ENCODE measurements around the gene C2CD2L. TPM values are rescaled to one million over a fixed set of nuclear protein-coding genes. Genes with fewer than 3 reads are reported as not detected.
"Not testable (repeated sequence)": the region's sequence is repeated elsewhere in the genome, so short reads cannot be mapped to it uniquely, and the experiment has no call there.

The C2CD2L gene
- polyA plus RNA-seq, 3 donors from 2014 or later, result 1.0 to 7.7 (median 2.6) TPM

DNA sequence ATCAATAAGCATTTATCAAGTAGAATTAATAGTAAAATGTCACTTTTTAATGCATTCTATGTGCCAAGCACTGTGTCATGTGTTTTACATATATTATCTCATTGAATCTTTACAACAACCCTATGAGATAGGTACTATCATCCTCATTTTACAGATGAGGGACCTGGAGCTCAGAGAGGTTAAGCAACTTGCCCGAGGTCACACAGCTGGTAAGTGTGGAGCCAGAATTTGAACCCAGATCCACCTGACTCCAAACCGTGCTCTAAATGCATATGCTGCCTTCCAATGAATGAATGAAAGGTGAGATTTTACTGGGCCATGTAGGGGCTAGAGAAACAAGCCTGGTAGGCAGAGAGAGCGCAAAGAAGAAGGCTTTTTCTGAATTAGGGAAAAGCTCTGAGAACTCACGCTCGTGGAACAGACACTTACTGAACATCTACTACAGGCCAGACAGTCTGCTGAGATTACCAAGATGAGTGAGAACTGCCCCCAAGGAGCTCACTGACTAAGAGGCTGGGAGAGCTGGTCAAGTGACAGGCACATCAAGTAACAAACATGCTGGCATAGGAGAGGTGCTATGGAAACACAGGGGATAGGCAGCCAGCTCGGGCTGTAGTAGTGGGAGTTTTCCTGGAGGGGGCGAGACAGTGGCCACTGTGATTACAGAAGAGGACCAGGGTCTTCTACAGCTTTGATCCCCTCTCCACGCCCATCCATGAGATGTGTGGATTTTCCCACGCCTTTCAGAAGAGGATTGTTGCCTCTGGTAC lies 46.1 kb downstream of the C2CD2L start:
- Mint-ChIP-seq H3K36me3 (no peaks in the 10 kb centered on the region), H3K9me3 (no peaks in the 10 kb centered on the region), H3K27ac (no peak overlapping the region), H3K4me3 (no peak overlapping the region), H3K27me3 (ENCODE audit: low read depth in 3 of 3) (peaks cover 9 to 24% (median 19%) of the 10 kb centered on the region in 3 donors), H3K4me1 (peaks cover 6 to 8% of the 10 kb centered on the region in 2 donors)
- no peak for DNase-seq

DNA sequence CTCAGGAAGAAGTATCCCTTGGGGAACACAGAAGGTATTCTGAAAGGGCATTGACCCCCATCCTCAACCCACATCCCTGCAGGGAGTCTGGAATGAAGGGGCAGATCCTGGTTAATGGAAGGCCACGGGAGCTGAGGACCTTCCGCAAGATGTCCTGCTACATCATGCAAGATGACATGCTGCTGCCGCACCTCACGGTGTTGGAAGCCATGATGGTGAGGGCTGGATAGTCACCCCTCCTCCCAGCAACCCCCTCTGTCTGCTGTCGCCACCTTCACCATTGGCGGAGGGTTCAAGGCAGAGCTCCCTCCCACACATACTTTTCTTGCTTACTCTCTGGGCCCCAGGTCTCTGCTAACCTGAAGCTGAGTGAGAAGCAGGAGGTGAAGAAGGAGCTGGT lies 47.0 kb downstream of the C2CD2L start:
- no peak for DNase-seq
- H3K27me3 Mint-ChIP-seq (ENCODE audit: low read depth in 3 of 3), result peaks cover 9 to 19% (median 18%) of the 10 kb centered on the region in 3 donors
- peaks cover 0 to 2% of the 10 kb centered on the region in 2 donors for H3K4me1 Mint-ChIP-seq
- H3K9me3 Mint-ChIP-seq, result no peaks in the 10 kb centered on the region
- H3K4me3 Mint-ChIP-seq, result no peak overlapping the region
- H3K27ac Mint-ChIP-seq, result no peak overlapping the region
- no peaks in the 10 kb centered on the region for H3K36me3 Mint-ChIP-seq

- Mint-ChIP-seq H3K9me3 (no peaks in the 10 kb centered on the region), H3K4me3 (no peak overlapping the region), H3K36me3 (no peaks in the 10 kb centered on the region), H3K27ac (no peak overlapping the region), H3K27me3 (ENCODE audit: low read depth in 3 of 3) (peaks cover 5 to 12% (median 11%) of the 10 kb centered on the region in 3 donors), H3K4me1 (no peaks in the 10 kb centered on the region)
- DNase-seq, result no peak
These were observed 48.8 kb downstream of the C2CD2L start for GRCh38 chr11:119155733-119156492.

DNA sequence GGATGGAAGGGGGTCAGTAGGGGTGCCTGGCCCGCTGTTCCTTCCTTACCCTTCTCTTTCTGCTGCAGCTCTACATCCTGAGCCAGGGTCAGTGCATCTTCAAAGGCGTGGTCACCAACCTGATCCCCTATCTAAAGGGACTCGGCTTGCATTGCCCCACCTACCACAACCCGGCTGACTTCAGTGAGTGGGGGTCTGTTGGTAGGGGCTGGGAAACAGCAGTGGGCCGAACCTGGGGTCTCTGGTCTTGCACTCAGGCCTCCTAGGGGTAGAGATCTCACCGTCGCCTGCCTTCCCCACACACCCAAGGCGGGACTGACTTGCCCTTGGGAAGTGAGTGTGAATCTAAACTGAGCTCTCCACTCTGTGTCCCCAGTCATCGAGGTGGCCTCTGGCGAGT lies 49.4 kb downstream of the C2CD2L start:
- H3K27me3 Mint-ChIP-seq (ENCODE audit: low read depth in 3 of 3), result peaks cover 5 to 11% (median 6%) of the 10 kb centered on the region in 3 donors
- H3K4me1 Mint-ChIP-seq, result no peaks in the 10 kb centered on the region
- H3K4me3 Mint-ChIP-seq, result no peak overlapping the region
- no peaks in the 10 kb centered on the region for H3K36me3 Mint-ChIP-seq
- no peak for DNase-seq
- no peaks in the 10 kb centered on the region for H3K9me3 Mint-ChIP-seq
- no peak overlapping the region for H3K27ac Mint-ChIP-seq

GRCh38 chr11:119157063-119157462 lies 49.9 kb downstream of the C2CD2L start:
- Mint-ChIP-seq H3K27me3 (ENCODE audit: low read depth in 3 of 3) (peaks cover 5 to 9% (median 5%) of the 10 kb centered on the region in 3 donors), H3K36me3 (no peaks in the 10 kb centered on the region), H3K9me3 (no peaks in the 10 kb centered on the region), H3K27ac (no peak overlapping the region), H3K4me3 (no peak overlapping the region), H3K4me1 (no peaks in the 10 kb centered on the region)
- DNase-seq, result no peak

GRCh38 chr11:119158467-119158866 lies 51.3 kb downstream of the C2CD2L start:
- Mint-ChIP-seq H3K27ac (no peak overlapping the region), H3K4me1 (no peaks in the 10 kb centered on the region), H3K36me3 (no peaks in the 10 kb centered on the region), H3K9me3 (no peaks in the 10 kb centered on the region), H3K27me3 (ENCODE audit: low read depth in 3 of 3) (peaks cover 4 to 5% (median 5%) of the 10 kb centered on the region in 3 donors), H3K4me3 (no peak overlapping the region)
- DNase-seq, result no peak

DNA sequence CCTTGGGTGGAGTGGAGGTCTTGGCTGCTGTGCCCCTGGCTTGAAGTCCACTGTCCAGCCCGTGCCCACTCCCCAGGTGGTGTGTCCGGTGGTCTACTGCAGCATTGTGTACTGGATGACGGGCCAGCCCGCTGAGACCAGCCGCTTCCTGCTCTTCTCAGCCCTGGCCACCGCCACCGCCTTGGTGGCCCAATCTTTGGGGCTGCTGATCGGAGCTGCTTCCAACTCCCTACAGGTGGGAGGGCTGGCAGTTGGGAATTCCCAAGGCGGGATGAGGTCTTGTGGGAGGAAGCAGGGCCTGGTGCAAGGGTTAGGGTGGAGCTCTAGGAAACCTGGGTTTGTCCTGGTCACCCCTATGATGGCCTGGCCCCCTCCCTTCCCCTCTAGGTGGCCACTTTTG lies 53.0 kb downstream of the C2CD2L start:
- H3K27ac Mint-ChIP-seq, result no peak overlapping the region
- no peaks in the 10 kb centered on the region for H3K9me3 Mint-ChIP-seq
- H3K4me1 Mint-ChIP-seq, result no peaks in the 10 kb centered on the region
- H3K4me3 Mint-ChIP-seq, result no peak overlapping the region
- H3K27me3 Mint-ChIP-seq (ENCODE audit: low read depth in 3 of 3), result peaks cover 0 to 2% (median 1%) of the 10 kb centered on the region in 3 donors
- DNase-seq, result no peak
- H3K36me3 Mint-ChIP-seq, result no peaks in the 10 kb centered on the region

DNA sequence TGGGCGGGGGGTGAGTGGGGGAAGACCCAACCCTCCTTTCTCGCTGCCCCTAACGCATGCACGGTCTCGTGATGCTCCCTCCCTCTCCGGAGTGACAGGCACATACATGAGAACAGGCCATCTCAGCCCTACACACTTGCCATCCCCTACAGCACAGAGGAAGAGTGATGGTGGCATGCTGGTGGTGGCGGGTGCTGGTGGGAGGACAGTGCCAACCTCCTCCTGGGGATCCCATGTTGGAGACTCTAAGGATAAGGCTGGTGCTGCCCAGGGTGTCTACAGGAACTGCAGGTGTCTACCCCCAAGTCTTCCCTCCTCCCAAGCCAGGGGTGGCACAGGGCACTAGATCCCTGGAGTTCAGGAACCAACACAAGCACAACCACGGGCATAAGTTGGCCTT lies 54.7 kb downstream of the C2CD2L start:
- Mint-ChIP-seq H3K4me1 (no peaks in the 10 kb centered on the region), H3K4me3 (no peak overlapping the region), H3K27me3 (ENCODE audit: low read depth in 3 of 3) (no peaks in the 10 kb centered on the region), H3K9me3 (no peaks in the 10 kb centered on the region), H3K36me3 (no peaks in the 10 kb centered on the region), H3K27ac (no peak overlapping the region)
- DNase-seq, result no peak

DNA sequence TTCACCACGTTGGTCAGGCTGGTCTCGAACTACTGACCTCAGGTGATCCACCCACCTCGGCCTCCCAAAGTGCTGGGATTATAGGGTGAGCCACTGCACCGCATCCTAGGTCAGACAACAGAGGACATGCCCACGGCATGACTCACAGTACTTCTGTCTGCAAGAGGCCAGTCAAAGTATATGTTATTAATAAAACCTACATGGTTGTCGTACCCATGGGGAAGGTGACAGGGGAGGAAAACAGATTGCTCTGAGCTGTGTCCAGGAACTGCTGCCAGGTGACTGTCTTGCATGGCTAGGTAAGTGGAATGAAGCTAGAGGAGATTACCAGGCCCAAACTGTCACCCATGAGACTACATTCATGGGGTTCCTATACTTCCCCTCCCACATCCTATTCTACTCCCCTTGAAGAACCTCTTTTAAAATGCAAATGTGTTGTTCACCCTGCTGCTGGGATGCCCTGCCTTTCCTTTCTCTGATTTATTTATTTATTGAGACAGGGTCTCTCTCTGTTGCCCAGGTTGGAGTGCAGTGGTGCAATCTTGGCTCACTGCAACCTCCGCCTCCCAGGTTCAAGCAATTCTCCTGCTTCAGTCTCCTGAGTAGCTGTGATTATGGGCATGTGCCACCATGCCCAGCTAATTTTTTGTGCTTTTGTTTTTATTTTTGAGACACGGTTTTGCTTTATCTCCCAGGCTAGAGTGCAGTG lies 59.4 kb downstream of the C2CD2L start:
- H3K27ac Mint-ChIP-seq, result no peak overlapping the region
- no peaks in the 10 kb centered on the region for H3K9me3 Mint-ChIP-seq
- DNase-seq, result no peak
- peaks cover 0 to 2% (median 0%) of the 10 kb centered on the region in 3 donors for H3K27me3 Mint-ChIP-seq (ENCODE audit: low read depth in 3 of 3)
- peaks cover 5 to 14% of the 10 kb centered on the region in 2 donors for H3K4me1 Mint-ChIP-seq
- no peak overlapping the region for H3K4me3 Mint-ChIP-seq
- H3K36me3 Mint-ChIP-seq, result no peaks in the 10 kb centered on the region

- H3K9me3 Mint-ChIP-seq; H3K27ac Mint-ChIP-seq; H3K27me3 Mint-ChIP-seq (ENCODE audit: low read depth in 3 of 3); H3K4me3 Mint-ChIP-seq; H3K36me3 Mint-ChIP-seq; DNase-seq: not testable (repeated sequence)
- peaks cover 5 to 14% of the 10 kb centered on the region in 2 donors for H3K4me1 Mint-ChIP-seq
These were observed 59.9 kb downstream of the C2CD2L start for GRCh38 chr11:119167077-119167458.

DNA sequence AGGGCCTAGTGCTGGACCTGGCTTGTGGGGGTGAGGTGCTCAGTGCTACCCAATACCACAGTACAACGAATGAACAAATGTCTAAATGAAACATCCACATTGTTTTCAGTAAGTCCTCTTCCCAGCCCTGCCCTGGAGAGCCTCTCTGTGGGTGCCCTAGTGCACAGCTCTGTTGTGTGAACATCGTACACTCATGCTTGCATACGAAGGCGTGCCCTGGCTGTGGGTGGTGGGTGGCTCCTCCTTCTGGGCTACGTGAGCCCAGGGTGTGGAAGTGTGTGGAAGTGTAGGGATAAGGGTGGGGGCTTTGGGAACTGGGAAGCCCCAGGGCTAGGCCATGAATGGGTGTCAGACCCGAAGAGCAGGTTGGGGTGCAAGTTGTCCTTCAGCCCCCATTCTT lies 60.8 kb downstream of the C2CD2L start:
- H3K36me3 Mint-ChIP-seq, result no peaks in the 10 kb centered on the region
- no peak for DNase-seq
- peak overlapping the region in 4 of 5 donors; percentile 81 to 88 (median 83) for H3K4me3 Mint-ChIP-seq
- H3K4me1 Mint-ChIP-seq, result peaks cover 5 to 14% of the 10 kb centered on the region in 2 donors
- no peaks in the 10 kb centered on the region for H3K9me3 Mint-ChIP-seq
- H3K27me3 Mint-ChIP-seq (ENCODE audit: low read depth in 3 of 3), result peaks cover 0 to 2% (median 0%) of the 10 kb centered on the region in 3 donors
- H3K27ac Mint-ChIP-seq, result peak overlapping the region; percentile 76 to 93 (median 89)

Data from immature natural killer cell (primary cell).